Measurements from ENCODE around the gene TMEM170B.
A peak's percentile ranks its signal among the peaks of the same experiment; 100 is the strongest.

The TMEM170B gene

GRCh38 chr6:11537229-11538051 lies at the start of gene TMEM170B:
TSS of gene TMEM170B (plus strand) at chr6:11537749. CDS start at chr6:11538278, 529 bp downstream.
- ChIA-PET CTCF (no interaction called here), POLR2A (interaction anchor here (1.4 kb wide), 1 partner anchor 38 kb away, joined by 5 read pairs; no protein-coding TSS in a partner anchor)
- peak; percentile 92 for DNase-seq (ENCODE audit: extremely low spot score)
- TF ChIP-seq CTBP1 (IDR thresholded peaks at IDR 0.05; ENCODE audit: borderline replicate concordance) (peak; percentile 14; the same call in 1 of the 2 replicates), TARDBP (IDR thresholded peaks at IDR 0.05) (peak; percentile 92), LEF1 (IDR thresholded peaks at IDR 0.05; ENCODE audit: borderline replicate concordance) (no peak), L3MBTL2 (conservative IDR thresholded peaks at IDR 0.05) (peak; percentile 30)

GRCh38 chr6:11490996-11491395 lies 46.6 kb upstream of the TMEM170B start:
- TF ChIP-seq TARDBP (IDR thresholded peaks at IDR 0.05): no peak
- no peak for TF ChIP-seq CTBP1 (IDR thresholded peaks at IDR 0.05; ENCODE audit: borderline replicate concordance)
- no peak for TF ChIP-seq ZNF384 (IDR thresholded peaks at IDR 0.05)
- no peak for TF ChIP-seq BHLHE40 (IDR thresholded peaks at IDR 0.05; ENCODE audit: borderline replicate concordance)
- no peak for TF ChIP-seq FOXA1 (IDR thresholded peaks at IDR 0.05)
- no peak for TF ChIP-seq FOXK2 (IDR thresholded peaks at IDR 0.05)
- no peak for TF ChIP-seq PKNOX1 (IDR thresholded peaks at IDR 0.05)
- TF ChIP-seq SUZ12 (IDR thresholded peaks at IDR 0.05): no peak
- TF ChIP-seq LEF1 (IDR thresholded peaks at IDR 0.05; ENCODE audit: borderline replicate concordance): no peak
- no peak for TF ChIP-seq FOXM1 (IDR thresholded peaks at IDR 0.05; ENCODE audit: borderline replicate concordance)
- TF ChIP-seq NFRKB (IDR thresholded peaks at IDR 0.05): no peak
- TF ChIP-seq ELF4 (IDR thresholded peaks at IDR 0.05): no peak
- TF ChIP-seq HDGF (IDR thresholded peaks at IDR 0.05; ENCODE audit: borderline replicate concordance): no peak
- POLR2A ChIA-PET: no interaction called here

GRCh38 chr6:11491596-11492463 lies 45.7 kb upstream of the TMEM170B start:
- DNase-seq (ENCODE audit: extremely low spot score): no peak
- TF ChIP-seq SUZ12 (IDR thresholded peaks at IDR 0.05): no peak
- TF ChIP-seq TARDBP (IDR thresholded peaks at IDR 0.05): no peak
- TF ChIP-seq ZNF384 (IDR thresholded peaks at IDR 0.05): no peak
- no peak for TF ChIP-seq CTBP1 (IDR thresholded peaks at IDR 0.05; ENCODE audit: borderline replicate concordance)
- no peak for TF ChIP-seq FOXA1 (IDR thresholded peaks at IDR 0.05)
- no peak for TF ChIP-seq FOXK2 (IDR thresholded peaks at IDR 0.05)
- TF ChIP-seq PKNOX1 (IDR thresholded peaks at IDR 0.05): no peak
- no peak for TF ChIP-seq FOXM1 (IDR thresholded peaks at IDR 0.05; ENCODE audit: borderline replicate concordance)
- TF ChIP-seq SP1 (IDR thresholded peaks at IDR 0.05): no peak
- TF ChIP-seq LEF1 (IDR thresholded peaks at IDR 0.05; ENCODE audit: borderline replicate concordance): no peak
- ChIA-PET POLR2A (no interaction called here), CTCF (interaction anchor here (0.6 kb wide), 1 partner anchor 291 kb away, joined by 3 read pairs; no protein-coding TSS in a partner anchor)

More at GRCh38 chr6:11490996-11491395, 46.6 kb upstream of the TMEM170B start:
- DNase-seq (ENCODE audit: extremely low spot score): no peak
- CTCF ChIA-PET: no interaction called here

- CTCF ChIA-PET: no interaction called here
Measured at GRCh38 chr6:11492464-11493290, 44.9 kb upstream of the TMEM170B start.

More at GRCh38 chr6:11492464-11493290, 44.9 kb upstream of the TMEM170B start:
- no peak for DNase-seq (ENCODE audit: extremely low spot score)
- POLR2A ChIA-PET: no interaction called here
- TF ChIP-seq BHLHE40 (IDR thresholded peaks at IDR 0.05; ENCODE audit: borderline replicate concordance) (no peak), HDGF (IDR thresholded peaks at IDR 0.05; ENCODE audit: borderline replicate concordance) (no peak), CTBP1 (IDR thresholded peaks at IDR 0.05; ENCODE audit: borderline replicate concordance) (no peak), ZNF384 (IDR thresholded peaks at IDR 0.05) (no peak), SP1 (IDR thresholded peaks at IDR 0.05) (no peak), NFRKB (IDR thresholded peaks at IDR 0.05) (no peak), ELF4 (IDR thresholded peaks at IDR 0.05) (no peak), FOXA1 (IDR thresholded peaks at IDR 0.05) (no peak), PKNOX1 (IDR thresholded peaks at IDR 0.05) (no peak), ARNT (IDR thresholded peaks at IDR 0.05) (no peak), LEF1 (IDR thresholded peaks at IDR 0.05; ENCODE audit: borderline replicate concordance) (no peak), SUZ12 (IDR thresholded peaks at IDR 0.05) (no peak), TARDBP (IDR thresholded peaks at IDR 0.05) (no peak), FOXK2 (IDR thresholded peaks at IDR 0.05) (no peak), L3MBTL2 (conservative IDR thresholded peaks at IDR 0.05) (no peak), FOXM1 (IDR thresholded peaks at IDR 0.05; ENCODE audit: borderline replicate concordance) (no peak)
